ENCODE measurements around the gene SPATS2. TPM values are rescaled to one million over a fixed set of nuclear protein-coding genes. Genes with fewer than 3 reads are reported as not detected.

SPATS2 gene
- total and polyA plus RNA-seq, 7 donors, result 4.4 to 10.6 (median 9.1) TPM

DNA sequence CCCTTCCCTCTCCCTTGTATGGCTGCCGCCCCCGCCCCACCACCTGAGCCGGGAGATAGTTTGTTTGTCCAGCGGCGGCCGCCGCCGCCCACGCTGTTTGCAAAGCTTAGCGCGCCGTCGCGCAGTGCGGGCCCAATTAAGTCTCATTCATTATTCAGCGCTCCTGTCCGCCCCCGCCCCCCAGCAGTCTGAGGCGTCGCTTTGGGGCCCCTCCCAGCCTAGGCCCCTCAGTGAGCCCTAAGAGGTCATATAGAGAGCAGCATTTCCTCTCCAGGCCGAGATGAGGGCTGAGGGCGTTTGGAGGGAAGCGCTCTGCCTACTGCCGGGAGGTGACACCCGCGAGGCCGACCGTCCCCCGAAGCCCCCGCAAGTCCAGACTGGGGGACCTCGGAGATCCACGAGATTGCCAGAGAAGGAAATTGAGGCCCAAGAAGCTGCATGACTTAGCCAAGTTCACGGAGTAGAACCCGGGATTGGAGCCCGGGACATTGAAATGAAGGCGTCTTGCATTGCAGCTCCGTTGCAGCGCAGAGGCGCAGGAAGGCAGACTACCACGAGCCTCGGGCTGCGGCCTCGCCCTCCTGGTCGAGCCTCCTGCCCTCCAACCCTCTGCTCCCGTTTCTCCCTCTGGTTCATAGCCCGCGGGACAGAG lies 20.5 kb upstream of the SPATS2 start, which contains the start of gene DNAJC22:
Gene DNAJC22, plus strand, starts transcription at position 230 of the 652 bp plus-strand sequence. CDS start 1,985 bp downstream, outside the sequence.
- peak in 2 of 4 donors; percentile 14 to 33 for ATAC-seq
- WGBS, 3 donors, result 2 to 3% (median 2%) methylated on average over 38 to 47 of the region's 47 CpGs
- intact Hi-C loops (cut with DNase I), result no loop called here
- Histone ChIP-seq H3K36me3 (ENCODE audit: insufficient read depth in 1 of 2, low read depth in 1 of 2) (no peaks in the 10 kb centered on the region), H3K27ac (no peak within 1 kb of the TSS), H3K9me3 (no peaks in the 10 kb centered on the region), H3K4me1 (peaks cover 40% of the 10 kb centered on the region), H3K4me3 (peak within 1 kb of the TSS; percentile 63), H3K27me3 (ENCODE audit: insufficient read depth in 3 of 3, low read length in 2 of 3) (peaks cover 0 to 96% (median 31%) of the 10 kb centered on the region in 3 donors)
- TF ChIP-seq, protein P1, sequence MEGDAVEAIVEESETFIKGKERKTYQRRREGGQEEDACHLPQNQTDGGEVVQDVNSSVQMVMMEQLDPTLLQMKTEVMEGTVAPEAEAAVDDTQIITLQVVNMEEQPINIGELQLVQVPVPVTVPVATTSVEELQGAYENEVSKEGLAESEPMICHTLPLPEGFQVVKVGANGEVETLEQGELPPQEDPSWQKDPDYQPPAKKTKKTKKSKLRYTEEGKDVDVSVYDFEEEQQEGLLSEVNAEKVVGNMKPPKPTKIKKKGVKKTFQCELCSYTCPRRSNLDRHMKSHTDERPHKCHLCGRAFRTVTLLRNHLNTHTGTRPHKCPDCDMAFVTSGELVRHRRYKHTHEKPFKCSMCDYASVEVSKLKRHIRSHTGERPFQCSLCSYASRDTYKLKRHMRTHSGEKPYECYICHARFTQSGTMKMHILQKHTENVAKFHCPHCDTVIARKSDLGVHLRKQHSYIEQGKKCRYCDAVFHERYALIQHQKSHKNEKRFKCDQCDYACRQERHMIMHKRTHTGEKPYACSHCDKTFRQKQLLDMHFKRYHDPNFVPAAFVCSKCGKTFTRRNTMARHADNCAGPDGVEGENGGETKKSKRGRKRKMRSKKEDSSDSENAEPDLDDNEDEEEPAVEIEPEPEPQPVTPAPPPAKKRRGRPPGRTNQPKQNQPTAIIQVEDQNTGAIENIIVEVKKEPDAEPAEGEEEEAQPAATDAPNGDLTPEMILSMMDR (IDR thresholded peaks at IDR 0.05), result no peak
- DNase-seq, result no peak

DNA sequence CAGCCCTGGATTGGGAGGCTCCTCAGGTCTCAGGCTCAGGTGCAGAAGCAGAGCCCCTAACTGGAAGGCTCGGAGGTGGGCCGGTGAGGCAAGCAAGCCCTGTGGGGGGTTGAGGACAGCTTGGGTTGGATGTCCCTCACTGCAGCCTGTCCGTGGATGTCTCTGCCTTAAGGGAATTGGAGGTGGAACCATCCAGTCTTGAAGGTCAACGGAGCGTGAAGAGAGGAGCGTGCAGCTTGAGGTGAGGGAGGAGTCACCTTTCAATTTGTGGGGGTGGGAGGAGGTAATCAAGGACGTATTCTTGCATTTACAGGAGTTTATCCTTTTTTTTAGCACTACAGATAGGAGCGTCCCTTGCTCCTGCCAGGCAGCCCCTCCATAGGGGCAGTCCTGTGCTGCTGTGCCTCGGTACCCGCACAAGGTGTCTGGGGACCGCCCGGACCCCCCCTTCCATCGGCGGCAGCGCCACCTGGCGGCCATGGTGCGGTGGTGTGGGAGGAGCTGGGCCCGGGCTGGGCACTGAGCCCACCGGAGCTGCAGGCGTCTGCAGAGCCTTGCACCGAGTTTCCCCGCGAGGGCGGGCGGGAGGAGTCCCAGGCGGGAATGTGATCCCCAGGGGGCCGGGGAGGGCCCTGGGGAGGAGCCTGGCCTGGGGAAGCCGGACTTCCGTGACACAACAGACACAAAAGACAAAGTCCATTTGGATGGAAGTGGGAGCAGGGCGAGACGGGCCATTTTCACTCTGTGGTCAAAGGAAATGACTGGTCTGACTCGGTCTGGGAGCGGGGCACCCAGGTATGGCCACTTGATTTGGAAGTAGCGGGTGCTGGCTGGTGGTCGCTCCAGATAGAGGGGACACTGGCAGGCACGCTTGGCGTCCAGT lies 19.7 kb upstream of the SPATS2 start:
- intact Hi-C loops (cut with DNase I), result no loop called here
- ATAC-seq, result peak; percentile 88 to 93 (median 88)
- H3K9me3 ChIP-seq, result no peaks in the 10 kb centered on the region
- H3K27me3 ChIP-seq (ENCODE audit: insufficient read depth in 3 of 3, low read length in 2 of 3), result peaks cover 0 to 94% (median 27%) of the 10 kb centered on the region in 3 donors
- 5 to 9% (median 5%) methylated on average over 37 of the region's 37 CpGs for WGBS, 3 donors
- H3K36me3 ChIP-seq (ENCODE audit: insufficient read depth in 1 of 2, low read depth in 1 of 2), result no peaks in the 10 kb centered on the region
- peak; percentile 73 to 89 for DNase-seq
- H3K4me1 ChIP-seq, result peaks cover 35% of the 10 kb centered on the region
- no peak overlapping the region for H3K27ac ChIP-seq
- TF ChIP-seq, protein P1 (IDR thresholded peaks at IDR 0.05), result peak; percentile 94
- peak overlapping the region; percentile 63 for H3K4me3 ChIP-seq

DNA sequence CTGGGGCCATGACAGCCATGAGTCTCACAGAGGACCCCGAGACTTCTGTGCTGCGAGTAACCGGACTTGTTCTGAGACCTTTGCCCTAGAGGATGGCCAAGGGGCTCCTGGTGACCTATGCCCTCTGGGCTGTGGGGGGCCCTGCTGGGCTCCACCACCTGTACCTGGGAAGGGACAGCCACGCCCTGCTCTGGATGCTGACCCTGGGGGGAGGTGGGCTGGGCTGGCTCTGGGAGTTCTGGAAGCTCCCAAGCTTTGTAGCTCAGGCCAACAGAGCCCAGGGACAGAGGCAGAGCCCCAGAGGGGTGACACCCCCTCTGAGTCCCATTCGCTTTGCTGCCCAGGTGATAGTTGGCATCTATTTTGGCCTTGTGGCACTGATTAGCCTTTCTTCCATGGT lies 18.5 kb upstream of the SPATS2 start:
- no peaks in the 10 kb centered on the region for H3K36me3 ChIP-seq (ENCODE audit: insufficient read depth in 1 of 2, low read depth in 1 of 2)
- H3K9me3 ChIP-seq, result no peaks in the 10 kb centered on the region
- WGBS, 3 donors, result 93 to 96% (median 93%) methylated on average over 5 of the region's 5 CpGs
- H3K4me1 ChIP-seq, result peaks cover 27% of the 10 kb centered on the region
- H3K27ac ChIP-seq, result no peak overlapping the region
- no peak for DNase-seq
- H3K27me3 ChIP-seq (ENCODE audit: insufficient read depth in 3 of 3, low read length in 2 of 3), result peaks cover 0 to 84% (median 20%) of the 10 kb centered on the region in 3 donors
- H3K4me3 ChIP-seq, result no peak overlapping the region
- ATAC-seq, result no peak
- intact Hi-C loops (cut with DNase I), result no loop called here
- TF ChIP-seq, protein P1 (IDR thresholded peaks at IDR 0.05), result no peak

DNA sequence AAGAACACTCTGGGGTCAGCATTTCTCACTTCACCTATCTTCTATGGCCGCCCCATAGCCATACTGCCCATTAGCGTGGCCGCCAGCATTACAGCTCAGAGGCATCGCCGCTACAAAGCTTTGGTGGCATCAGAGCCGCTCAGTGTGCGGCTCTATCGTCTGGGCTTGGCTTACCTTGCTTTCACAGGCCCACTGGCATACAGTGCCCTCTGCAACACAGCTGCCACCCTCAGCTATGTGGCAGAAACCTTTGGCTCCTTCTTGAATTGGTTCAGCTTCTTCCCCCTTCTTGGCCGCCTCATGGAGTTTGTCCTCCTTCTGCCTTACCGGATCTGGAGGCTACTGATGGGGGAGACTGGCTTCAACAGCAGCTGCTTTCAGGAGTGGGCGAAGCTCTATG lies 18.0 kb upstream of the SPATS2 start:
- no peak for ATAC-seq
- intact Hi-C loops (cut with DNase I), result no loop called here
- peaks cover 0 to 82% (median 20%) of the 10 kb centered on the region in 3 donors for H3K27me3 ChIP-seq (ENCODE audit: insufficient read depth in 3 of 3, low read length in 2 of 3)
- no peak overlapping the region for H3K27ac ChIP-seq
- no peaks in the 10 kb centered on the region for H3K36me3 ChIP-seq (ENCODE audit: insufficient read depth in 1 of 2, low read depth in 1 of 2)
- DNase-seq, result no peak
- TF ChIP-seq, protein P1 (IDR thresholded peaks at IDR 0.05), result no peak
- H3K9me3 ChIP-seq, result no peaks in the 10 kb centered on the region
- WGBS, 3 donors, result 93 to 98% (median 94%) methylated on average over 11 of the region's 11 CpGs
- peaks cover 27% of the 10 kb centered on the region for H3K4me1 ChIP-seq
- no peak overlapping the region for H3K4me3 ChIP-seq
